SJSA1 (cell line): ENCODE measurements around the gene ZNF195. TPM values are rescaled to one million over a fixed set of nuclear protein-coding genes. Genes with fewer than 3 reads are reported as not detected.

Source experiments
- DNase-seq, 2 experiments: peaks; one replicate each; pipeline ENCODE4 v3.0.0-alpha.2; 2015 to 2020; ENCODE audit warnings: low spot score in 2 of 2, low read depth in 1 of 2
- H3K27ac ChIP-seq: fragments of 250-450 bp; sonication (Bioruptor Pico); 2 replicates; pipeline ENCODE4 v1.5.1; 2020; ENCODE audit warnings: mild to moderate bottlenecking, moderate library complexity
- H3K27me3 ChIP-seq: fragments of 250-450 bp; sonication (Bioruptor Pico); replicated peaks from 2 replicates; pipeline ENCODE4 v1.5.1; 2020; ENCODE audit warnings: mild to moderate bottlenecking, moderate library complexity
- H3K36me3 ChIP-seq: fragments of 250-450 bp; sonication (Bioruptor Pico); 2 replicates; pipeline ENCODE4 v1.5.1; 2020; ENCODE audit warnings: mild to moderate bottlenecking
- H3K4me1 ChIP-seq: fragments of 250-450 bp; sonication (Bioruptor Pico); replicated peaks from 2 replicates; pipeline ENCODE4 v1.6.1; 2021; ENCODE audit warnings: mild to moderate bottlenecking
- H3K4me3 ChIP-seq: fragments of 250-450 bp; sonication (Bioruptor Pico); 2 replicates; pipeline ENCODE4 v1.5.1; 2020; ENCODE audit warnings: mild to moderate bottlenecking
- H3K9me3 ChIP-seq: fragments of 250-450 bp; sonication (Bioruptor Pico); replicated peaks from 2 replicates; pipeline ENCODE4 v1.5.1; 2020; ENCODE audit warnings: mild to moderate bottlenecking
- total RNA-seq: library from RNA; depleted of rRNA; stranded (reverse); fragments of >200 nt; shearing (Covaris generic); gene quantifications from 2 replicates; pipeline ENCODE4 v1.2.3, GENCODE V29; 2014

ZNF195 gene
- total RNA-seq, 1 experiment from 2014 or later, result 34.1 TPM

DNA sequence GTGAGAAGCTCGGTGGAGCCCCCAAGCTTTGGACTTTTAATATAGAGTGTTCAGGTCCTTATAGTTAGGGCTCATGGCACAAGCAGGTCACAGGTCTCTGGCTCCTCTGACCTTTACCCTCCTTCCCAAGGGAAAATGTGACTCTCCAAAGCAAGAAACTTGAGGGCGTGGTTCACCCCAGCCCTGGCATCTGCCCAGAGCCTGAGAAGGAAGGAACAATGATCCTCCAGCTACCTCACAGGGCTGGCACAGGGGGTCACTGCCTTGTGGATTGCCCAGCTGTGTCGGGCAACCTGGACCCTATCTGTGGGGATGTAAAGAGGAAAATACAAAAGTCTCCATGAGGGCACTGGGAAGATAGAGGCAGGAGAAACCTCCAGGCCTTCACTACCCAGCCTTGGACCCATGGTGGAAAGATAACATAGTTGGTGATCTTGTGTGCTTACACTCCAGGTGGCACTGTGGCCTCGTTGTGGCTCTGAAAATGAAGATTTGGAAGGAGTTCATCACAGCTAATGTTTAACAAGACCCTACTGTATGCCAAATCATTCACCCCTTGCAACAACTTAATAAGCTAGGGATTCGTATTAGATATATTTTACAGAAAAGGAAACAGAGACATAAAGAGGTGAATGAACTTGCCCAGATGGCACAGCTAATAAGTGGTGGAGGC lies 3.8 kb upstream of the ZNF195 start:
- no peak for DNase-seq
- H3K27me3 ChIP-seq, result no peaks in the 10 kb centered on the region
- H3K27ac ChIP-seq, result no peak overlapping the region
- no peak overlapping the region for H3K4me3 ChIP-seq
- peaks cover 9% of the 10 kb centered on the region for H3K36me3 ChIP-seq
- H3K9me3 ChIP-seq, result peaks cover 17% of the 10 kb centered on the region; the same call in 1 of the 2 replicates
- H3K4me1 ChIP-seq, result peaks cover 7% of the 10 kb centered on the region

DNA sequence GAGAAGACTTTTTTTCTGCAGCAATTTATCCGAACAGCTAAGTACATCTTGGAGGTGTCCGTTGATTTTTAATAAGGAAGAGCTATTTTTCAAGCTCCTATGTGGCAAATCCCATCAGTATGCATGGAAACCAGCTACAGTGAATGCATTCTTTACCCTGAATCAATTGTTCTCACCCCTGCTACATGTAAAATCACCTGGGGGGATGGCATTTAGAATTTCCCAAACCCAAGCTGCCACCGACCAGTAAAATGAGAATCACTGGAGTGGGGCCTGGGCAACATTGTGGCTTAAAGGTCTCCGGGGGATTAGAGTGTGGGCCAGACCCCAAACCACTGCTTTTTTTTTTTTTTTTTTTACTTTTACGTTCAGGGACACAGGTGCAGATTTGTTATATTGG lies 2.8 kb upstream of the ZNF195 start:
- H3K4me1 ChIP-seq, result peaks cover 9% of the 10 kb centered on the region
- H3K9me3 ChIP-seq, result peaks cover 19% of the 10 kb centered on the region
- no peak overlapping the region for H3K4me3 ChIP-seq
- no peak for DNase-seq
- H3K27ac ChIP-seq, result no peak overlapping the region
- H3K27me3 ChIP-seq, result no peaks in the 10 kb centered on the region
- H3K36me3 ChIP-seq, result peaks cover 18% of the 10 kb centered on the region

DNA sequence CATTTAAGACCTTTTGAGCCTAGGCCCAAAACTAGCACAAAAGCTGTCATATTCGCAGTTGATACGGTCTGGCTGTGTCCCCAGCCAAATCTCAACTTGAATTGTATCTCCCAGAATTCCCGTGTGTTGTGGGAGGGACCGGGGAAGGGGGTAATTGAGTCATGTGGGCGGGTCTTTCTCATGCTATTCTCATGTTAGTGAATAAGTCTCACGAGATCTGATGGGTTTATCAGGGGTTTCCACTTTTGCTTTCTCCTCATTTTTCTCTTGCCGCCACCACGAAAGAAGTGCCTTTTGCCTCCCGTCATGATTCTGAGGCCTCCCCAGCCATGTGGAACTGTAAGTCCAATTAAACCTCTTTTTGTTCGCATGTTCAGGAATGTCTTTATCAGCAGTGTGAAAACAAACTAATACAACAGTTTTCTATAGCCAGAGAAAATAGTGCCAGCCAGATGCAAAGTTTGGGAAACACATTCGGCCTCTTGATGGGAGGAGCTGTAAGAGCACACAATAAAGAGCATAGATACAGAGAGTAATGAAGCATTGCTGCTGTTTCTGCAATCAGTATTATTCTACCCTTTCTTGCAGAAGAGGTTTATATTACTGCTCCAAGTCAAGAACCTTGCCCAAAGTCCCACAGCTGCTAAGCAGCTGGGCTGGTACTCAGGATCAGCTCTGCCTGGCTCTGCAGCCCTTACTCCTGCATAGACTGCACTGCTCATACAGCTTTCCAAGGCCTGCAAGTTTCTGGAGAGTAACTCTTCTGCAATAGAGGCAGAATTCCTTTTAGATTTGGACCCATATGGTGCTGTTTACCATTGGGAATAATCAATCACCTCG lies 2.0 kb upstream of the ZNF195 start:
- peaks cover 12% of the 10 kb centered on the region for H3K9me3 ChIP-seq
- H3K36me3 ChIP-seq, result peaks cover 25% of the 10 kb centered on the region
- no peak overlapping the region for H3K4me3 ChIP-seq
- no peaks in the 10 kb centered on the region for H3K27me3 ChIP-seq
- no peak overlapping the region for H3K27ac ChIP-seq
- DNase-seq, result no peak
- H3K4me1 ChIP-seq, result peaks cover 9% of the 10 kb centered on the region

DNA sequence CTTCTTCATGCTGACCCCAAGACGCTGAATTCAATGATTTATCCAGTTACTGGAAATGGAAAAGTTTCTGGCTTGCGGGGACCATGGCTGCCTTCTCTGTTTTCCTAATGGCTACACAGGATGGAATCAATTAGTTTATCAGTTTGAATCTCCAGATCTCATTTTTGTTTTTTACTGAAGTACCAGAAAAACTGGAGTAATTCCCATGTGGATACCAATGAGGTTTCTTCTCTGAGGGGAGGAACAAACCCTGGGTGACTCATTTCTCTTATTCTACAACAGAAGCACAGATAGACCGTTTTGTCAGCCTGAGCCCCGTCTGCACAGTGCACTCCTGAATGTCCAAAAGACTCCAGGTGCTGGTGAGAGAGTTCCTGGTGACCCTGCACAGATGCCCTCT lies 3.4 kb downstream of the ZNF195 start:
- Histone ChIP-seq H3K4me1 (peaks cover 9% of the 10 kb centered on the region), H3K36me3 (peaks cover 79% of the 10 kb centered on the region), H3K4me3 (no peak overlapping the region), H3K27ac (no peak overlapping the region), H3K27me3 (no peaks in the 10 kb centered on the region), H3K9me3 (peaks cover 11% of the 10 kb centered on the region)
- no peak for DNase-seq

DNA sequence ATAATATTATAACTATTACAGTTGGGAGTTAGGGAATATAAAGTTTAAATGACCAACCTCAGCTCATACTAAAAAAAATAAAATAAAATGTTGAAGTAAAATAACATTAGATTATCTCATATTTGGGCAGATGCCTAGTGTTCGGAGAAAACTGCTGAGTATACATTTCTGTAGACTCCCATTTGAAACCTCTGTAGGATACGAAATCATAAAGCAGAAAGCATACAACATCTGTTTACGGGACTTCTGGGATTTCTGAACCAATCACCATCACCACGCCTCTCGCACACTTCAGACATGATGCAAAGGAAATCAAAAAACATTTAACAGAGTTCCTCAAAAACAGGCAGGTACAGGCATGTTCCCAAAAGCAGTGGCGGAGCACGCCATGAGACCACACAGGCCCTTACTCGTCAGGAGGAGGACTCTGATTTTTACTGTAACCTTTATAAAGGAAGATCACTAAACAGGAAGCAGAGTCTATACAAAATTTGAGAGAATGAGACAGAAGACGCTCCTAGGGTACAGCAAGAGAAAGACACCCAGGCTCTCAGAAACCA lies 8.6 kb downstream of the ZNF195 start:
- Histone ChIP-seq H3K9me3 (peaks cover 14% of the 10 kb centered on the region; the same call in 1 of the 2 replicates), H3K27ac (no peak overlapping the region), H3K4me1 (no peaks in the 10 kb centered on the region), H3K27me3 (no peaks in the 10 kb centered on the region), H3K36me3 (peaks cover 97% of the 10 kb centered on the region), H3K4me3 (no peak overlapping the region)
- no peak for DNase-seq

DNA sequence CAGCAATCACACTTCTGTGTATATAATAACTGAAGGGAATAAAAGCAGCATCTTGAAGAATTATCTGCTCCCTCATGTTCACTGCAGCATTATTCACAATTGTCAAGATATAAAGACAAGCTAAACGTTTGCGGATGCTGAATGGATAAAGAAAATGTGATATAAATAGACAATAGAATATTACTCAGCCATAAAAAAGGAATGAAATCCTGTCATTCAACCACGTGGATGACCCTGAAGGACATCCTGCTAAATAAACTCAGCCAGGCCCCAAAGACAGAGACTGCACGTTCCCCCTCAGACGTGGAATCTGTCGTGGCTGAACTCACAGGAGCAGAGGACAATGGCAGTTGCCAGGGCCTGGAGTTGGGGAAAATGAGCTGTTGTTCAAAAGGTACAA lies 9.6 kb downstream of the ZNF195 start:
- no peak overlapping the region for H3K27ac ChIP-seq
- H3K4me1 ChIP-seq, result no peaks in the 10 kb centered on the region
- no peak overlapping the region for H3K4me3 ChIP-seq
- DNase-seq, result no peak
- peaks cover 97% of the 10 kb centered on the region for H3K36me3 ChIP-seq
- H3K27me3 ChIP-seq, result no peaks in the 10 kb centered on the region
- H3K9me3 ChIP-seq, result peaks cover 14% of the 10 kb centered on the region; the same call in 1 of the 2 replicates

DNA sequence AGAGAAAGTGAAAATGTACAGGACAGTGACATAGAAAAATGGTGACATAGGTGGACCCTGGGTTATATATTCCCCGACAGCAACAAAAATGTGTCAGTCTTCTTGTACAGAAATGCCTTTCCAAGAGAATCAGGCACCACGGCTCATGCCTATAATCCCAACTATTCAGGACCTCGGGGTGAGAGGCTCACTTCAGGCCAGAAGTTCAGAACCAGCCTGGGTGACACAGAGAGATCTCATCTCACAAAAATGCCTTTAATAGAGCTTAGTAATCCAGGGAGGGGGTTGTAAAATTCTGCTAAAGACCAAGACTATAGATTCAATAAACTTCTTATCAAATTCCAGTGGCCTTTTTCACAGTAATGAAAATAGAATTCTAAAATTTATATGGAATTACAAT lies 10.7 kb downstream of the ZNF195 start:
- Histone ChIP-seq H3K4me1 (no peaks in the 10 kb centered on the region), H3K27me3 (no peaks in the 10 kb centered on the region), H3K9me3 (peaks cover 14% of the 10 kb centered on the region; the same call in 1 of the 2 replicates), H3K36me3 (peaks cover 97% of the 10 kb centered on the region), H3K4me3 (no peak overlapping the region), H3K27ac (no peak overlapping the region)
- no peak for DNase-seq

DNA sequence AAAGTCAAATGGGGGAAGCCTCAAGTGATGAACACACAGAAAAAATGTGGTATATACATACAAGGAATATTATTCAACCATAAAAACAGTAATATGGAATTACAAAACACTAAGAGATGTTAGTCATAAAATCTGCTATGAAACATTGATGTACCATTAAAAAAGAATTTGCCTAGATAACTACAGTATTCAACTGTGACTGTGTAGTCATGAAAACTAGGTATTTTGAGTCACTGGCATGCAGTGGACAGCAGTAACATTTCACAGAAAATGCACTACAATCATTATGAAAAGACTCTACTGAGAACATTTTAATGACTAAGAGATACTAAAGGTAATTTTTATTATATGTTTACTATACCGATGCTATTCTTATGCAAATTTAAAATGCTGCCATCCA lies 11.7 kb downstream of the ZNF195 start:
- DNase-seq, result no peak
- peaks cover 13% of the 10 kb centered on the region; the same call in 1 of the 2 replicates for H3K9me3 ChIP-seq
- no peaks in the 10 kb centered on the region for H3K4me1 ChIP-seq
- H3K27me3 ChIP-seq, result no peaks in the 10 kb centered on the region
- no peak overlapping the region for H3K4me3 ChIP-seq
- no peak overlapping the region for H3K27ac ChIP-seq
- peaks cover 97% of the 10 kb centered on the region for H3K36me3 ChIP-seq

DNA sequence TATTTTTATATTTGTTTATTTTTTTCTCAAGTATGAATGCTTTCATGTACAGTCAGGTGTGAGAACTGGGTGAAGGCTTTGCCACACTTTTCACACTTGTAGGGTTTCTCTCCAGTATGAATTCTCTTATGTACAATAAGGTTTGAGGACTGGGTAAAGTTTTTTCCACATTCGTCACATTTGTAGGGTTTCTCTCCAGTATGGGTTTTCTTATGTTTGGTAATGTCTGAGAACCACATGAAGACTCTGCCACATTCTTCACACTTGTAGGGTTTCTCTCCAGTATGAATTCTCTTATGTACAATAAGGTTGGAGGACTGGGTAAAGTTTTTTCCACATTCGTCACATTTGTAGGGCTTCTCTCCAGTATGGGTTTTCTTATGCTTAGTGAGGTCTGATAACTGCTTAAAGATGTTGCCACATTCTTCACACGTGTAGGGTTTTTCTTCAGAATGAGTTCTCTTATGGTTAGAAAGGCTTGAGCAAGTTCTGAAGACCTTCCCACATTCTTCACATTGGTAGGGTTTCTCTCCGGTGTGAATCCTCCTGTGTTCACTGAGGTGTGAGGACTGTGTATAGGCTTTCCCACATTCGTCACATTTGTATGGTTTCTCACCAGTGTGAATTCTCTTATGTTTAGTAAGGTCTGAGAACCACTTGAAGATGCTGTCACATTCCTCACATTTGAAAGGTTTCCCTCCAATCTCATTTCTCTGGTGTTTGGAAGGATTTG lies 19.7 kb downstream of the ZNF195 start:
- H3K36me3 ChIP-seq, result peaks cover 69% of the 10 kb centered on the region
- DNase-seq, result no peak
- H3K4me3 ChIP-seq, result no peak overlapping the region
- no peaks in the 10 kb centered on the region for H3K27me3 ChIP-seq
- H3K4me1 ChIP-seq, result no peaks in the 10 kb centered on the region
- no peak overlapping the region for H3K27ac ChIP-seq
- H3K9me3 ChIP-seq, result peaks cover 44% of the 10 kb centered on the region

DNA sequence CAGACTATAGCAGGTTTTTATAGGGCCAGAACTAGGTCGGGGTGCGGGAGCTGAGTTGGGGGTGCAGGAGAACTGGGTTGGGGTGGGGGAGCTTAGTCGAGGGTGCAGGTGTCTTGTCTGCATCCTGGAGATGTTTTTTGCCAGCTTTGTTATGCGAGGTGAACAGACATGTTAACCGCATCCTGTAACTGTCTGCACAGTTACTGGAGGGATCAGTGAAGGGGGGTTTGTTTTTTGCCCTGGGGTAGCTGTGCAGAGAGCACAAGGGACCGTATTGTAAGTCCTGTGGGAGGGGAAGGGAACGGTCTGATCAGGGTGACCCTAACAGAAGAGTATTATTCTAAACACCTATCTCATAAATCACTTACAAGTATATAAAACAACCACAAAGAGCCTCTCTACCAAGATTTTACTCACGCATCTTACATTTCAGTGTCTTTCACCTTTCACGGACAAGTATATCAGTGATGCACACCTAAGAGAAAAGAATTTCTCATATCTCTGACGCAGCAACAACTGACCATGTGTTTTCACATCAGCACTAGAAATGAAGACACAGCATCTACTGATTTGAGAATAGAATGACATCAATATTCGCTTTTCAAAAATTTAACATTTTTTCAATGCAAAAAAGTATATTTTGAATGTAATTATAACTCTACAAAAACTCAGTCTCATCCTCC lies 20.8 kb downstream of the ZNF195 start:
- DNase-seq, result no peak
- Histone ChIP-seq H3K9me3 (peaks cover 46% of the 10 kb centered on the region), H3K4me3 (no peak overlapping the region), H3K4me1 (no peaks in the 10 kb centered on the region), H3K36me3 (peaks cover 58% of the 10 kb centered on the region), H3K27ac (no peak overlapping the region), H3K27me3 (no peaks in the 10 kb centered on the region)

DNA sequence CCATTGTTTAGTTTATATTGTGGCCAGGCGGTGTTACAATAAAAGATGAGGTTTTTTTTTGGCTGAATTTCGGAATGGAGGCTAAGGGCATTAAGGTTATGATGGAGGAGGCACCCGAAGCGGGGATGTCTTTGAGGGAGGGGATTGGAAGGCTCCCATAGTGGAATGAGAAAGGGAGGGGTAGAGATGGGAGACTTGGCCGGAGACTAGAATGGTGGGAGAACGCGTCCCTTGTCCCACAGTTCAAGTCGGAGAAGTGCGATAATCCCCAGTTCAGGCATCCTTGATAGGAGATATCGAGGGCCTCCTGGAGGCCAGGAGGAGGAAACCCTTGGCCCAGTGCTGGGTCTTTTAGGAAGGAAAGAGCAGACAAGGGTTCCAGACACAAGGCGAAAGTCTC lies 21.6 kb downstream of the ZNF195 start:
- H3K36me3 ChIP-seq, result peaks cover 50% of the 10 kb centered on the region
- H3K4me1 ChIP-seq, result no peaks in the 10 kb centered on the region
- DNase-seq, result no peak
- H3K9me3 ChIP-seq, result peaks cover 46% of the 10 kb centered on the region
- H3K4me3 ChIP-seq, result no peak overlapping the region
- H3K27me3 ChIP-seq, result no peaks in the 10 kb centered on the region
- no peak overlapping the region for H3K27ac ChIP-seq

DNA sequence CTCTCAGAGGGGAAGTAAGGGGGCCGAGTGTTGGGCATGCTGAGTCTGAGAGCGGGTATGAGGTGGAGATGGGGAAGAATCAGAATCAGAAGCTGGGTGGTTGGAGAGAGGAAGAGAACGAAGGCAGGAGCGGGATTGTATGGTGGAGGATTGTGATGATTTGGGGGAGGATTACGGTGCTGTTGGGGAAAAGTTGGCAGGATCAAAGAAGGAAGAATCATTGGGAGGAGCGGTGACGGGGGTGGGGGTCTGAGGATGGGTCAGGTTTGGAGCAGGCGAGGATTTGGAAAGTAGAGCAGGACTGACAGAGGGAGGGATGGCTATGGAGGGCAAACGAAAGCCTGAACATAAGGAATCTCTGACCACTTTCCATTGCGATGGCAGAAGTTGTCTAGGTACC lies 22.1 kb downstream of the ZNF195 start:
- Histone ChIP-seq H3K36me3 (peaks cover 45% of the 10 kb centered on the region), H3K4me1 (no peaks in the 10 kb centered on the region), H3K9me3 (peaks cover 46% of the 10 kb centered on the region), H3K27ac (no peak overlapping the region), H3K27me3 (no peaks in the 10 kb centered on the region), H3K4me3 (no peak overlapping the region)
- no peak for DNase-seq

DNA sequence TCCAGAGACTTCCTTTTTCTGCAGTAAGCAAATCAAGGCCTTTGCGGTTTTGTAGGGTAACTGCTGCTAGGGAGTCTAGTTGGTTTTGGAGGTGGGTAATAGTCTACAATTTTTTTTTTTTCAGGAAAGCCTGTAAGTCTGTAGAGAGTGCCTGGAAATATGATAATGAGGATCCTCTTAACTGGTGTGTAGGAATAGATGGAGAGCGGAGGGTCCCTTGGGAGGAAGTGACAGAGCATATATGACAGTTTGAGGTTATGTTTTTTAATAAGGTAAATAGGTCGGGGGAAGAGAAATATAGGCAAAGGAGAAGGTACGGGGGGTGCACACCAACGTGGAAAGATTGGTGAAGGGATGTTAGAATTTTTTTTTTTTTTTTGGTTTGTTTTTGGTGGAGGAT lies 25.9 kb downstream of the ZNF195 start:
- peaks cover 7% of the 10 kb centered on the region for H3K36me3 ChIP-seq
- no peak for DNase-seq
- H3K4me1 ChIP-seq, result no peaks in the 10 kb centered on the region

More for the DNA sequence above, 25.9 kb downstream of the ZNF195 start:
- no peaks in the 10 kb centered on the region for H3K27me3 ChIP-seq
- H3K27ac ChIP-seq, result no peak overlapping the region
- peaks cover 14% of the 10 kb centered on the region for H3K9me3 ChIP-seq
- no peak overlapping the region for H3K4me3 ChIP-seq
